Hematopoietic multipotent progenitor cell treated with erythropoietin and hydrocortisone succinate and interleukin-3 and kit ligand, for 17 days (in vitro differentiated cells): ENCODE data around the gene MSANTD2.
"Not testable (repeated sequence)": the region's sequence is repeated elsewhere in the genome, so short reads cannot be mapped to it uniquely, and the experiment has no call there.

Source experiments
- DNase-seq: peaks from one replicate; pipeline ENCODE4 v3.0.0-alpha.2; 2015; ENCODE audit warnings: low spot score

The MSANTD2 gene

DNA sequence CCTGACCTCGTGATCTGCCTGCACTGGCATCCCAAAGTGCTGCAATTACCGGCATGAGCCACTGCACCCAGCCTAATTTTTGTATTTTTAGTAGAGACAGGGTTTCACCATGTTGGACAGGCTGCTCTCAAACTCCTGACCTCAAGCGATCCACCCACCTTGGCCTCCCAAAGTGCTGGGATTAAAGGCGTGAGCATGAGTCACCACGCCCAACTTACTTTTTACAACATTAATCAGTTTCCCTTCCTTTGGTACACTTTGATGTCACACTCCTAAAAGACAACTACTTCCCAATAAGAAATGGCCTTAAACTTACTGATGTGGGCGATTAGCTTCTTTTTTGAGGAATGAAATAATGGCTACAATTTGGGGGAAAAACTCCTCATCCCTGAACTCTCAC, 29.2 kb downstream of the MSANTD2 start:
- DNase-seq: not testable (repeated sequence)

DNA sequence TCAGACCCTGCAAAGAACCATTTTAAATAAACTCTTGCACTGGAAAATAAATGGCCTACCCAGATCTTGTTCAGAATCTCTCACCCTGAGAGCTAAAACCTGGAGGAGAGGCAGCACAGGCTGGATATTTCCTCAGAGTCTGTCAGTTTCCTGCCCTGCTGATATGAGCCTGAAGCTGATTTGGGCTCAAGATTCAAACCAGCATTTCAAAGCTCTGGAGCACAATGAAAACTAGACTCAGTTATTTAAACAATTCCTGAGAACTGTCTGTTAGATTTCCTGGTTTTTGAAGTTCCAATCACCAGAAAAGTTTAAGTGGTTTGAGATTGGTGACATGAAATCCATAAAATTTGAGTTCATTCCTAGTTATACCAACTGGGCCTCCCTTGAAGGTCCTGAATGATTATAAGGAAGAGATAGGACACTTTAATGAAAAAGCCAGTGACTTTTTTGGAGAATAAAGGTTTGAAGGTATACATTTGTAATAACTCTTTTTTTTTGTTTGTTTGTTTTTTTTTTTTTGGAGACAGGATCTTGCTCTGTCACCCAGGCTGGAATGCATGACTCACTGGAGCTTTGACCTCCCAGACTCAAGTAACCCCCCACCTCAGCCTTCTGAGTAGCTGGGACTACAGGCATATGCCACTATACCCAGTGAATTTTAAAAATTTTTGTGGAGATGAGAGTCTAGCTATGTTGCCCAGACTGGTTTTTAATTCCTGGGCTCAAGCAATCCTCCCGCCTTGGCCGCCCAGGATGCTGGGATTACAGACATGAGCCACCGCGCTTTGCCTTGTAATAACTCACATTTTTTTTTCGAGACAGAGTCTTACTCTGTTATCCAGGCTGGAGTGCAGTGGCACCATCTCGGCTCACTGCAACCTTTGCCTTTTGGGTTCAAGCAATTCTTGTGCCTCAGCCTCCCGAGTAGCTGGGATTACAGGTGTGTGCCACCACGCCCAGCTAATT, 30.1 kb downstream of the MSANTD2 start:
- no peak for DNase-seq

DNA sequence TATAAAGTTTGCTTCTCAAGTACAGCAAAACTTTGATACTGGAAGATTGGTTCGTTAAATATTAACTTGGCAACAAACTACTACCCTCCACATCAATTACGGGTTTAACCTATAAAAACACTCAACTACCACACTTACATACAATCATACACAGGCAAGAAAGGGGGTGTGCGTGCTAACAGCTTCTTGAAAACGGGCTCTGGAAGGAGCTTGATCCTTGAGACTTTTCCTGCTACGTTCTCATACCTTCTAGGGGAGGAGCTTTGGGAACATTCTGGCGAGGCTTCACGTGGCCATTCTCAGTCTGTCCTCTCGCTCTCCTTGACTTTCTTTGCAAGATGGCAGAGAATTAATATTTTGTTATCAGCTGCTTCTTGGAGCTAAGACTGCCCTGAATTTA, 31.3 kb downstream of the MSANTD2 start:
- no peak for DNase-seq

DNA sequence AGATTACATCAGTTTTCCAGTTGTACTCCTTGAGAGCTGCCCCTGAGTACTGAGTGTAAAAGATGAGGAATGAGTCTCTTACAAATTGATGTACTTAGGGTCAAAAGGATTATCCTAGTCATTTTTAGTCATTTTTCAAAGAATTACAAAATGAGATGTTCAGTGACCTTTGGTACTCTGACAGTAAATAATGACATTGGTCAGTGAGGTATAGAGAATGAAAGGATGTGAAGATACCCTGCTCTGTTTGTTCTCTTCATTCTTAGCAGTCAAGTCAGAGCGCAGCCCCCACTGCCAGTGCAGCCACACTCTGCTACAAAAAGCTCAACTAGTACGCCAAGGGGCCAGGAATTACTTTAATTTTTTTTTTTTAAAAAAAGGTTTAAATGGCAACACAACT, 34.0 kb downstream of the MSANTD2 start:
- no peak for DNase-seq

DNA sequence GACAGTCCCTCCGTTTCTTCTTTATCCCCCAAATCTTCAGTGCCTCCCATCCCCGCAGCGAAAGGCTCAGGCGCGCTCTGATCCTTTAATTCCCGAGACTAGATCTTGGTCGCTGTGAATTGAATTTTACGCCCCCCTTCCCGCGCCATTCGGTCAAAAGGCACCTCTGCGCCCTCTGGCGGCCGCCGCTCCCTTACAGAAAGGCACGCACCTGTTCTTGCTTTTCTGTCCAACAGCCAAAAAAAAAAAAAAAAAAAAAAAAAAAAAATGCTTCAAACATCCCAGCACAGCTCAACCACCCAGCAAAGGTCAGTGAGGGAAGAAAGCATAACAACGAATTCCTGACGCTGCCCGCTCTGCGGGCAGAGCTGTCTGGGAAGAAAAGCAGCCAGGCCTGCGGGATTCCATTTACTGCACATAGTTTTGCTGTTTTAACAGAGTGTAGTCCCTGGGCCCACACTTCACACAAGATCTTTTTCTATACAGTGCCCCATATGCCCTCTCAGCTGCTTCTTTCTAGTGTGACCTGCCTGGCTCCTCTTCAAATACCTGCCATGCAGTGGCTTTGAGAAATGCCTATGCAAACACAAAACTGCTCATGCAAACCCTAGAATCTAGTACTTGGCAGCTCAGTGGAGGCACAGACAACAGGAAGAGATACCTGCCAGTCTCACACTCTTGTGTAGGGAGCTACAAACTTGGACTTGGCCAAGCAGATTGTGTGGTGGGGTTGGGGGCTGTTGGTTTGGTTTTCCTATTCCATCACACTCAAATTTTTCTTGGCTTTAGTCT, 36.9 kb downstream of the MSANTD2 start:
- peak; percentile 61 for DNase-seq

DNA sequence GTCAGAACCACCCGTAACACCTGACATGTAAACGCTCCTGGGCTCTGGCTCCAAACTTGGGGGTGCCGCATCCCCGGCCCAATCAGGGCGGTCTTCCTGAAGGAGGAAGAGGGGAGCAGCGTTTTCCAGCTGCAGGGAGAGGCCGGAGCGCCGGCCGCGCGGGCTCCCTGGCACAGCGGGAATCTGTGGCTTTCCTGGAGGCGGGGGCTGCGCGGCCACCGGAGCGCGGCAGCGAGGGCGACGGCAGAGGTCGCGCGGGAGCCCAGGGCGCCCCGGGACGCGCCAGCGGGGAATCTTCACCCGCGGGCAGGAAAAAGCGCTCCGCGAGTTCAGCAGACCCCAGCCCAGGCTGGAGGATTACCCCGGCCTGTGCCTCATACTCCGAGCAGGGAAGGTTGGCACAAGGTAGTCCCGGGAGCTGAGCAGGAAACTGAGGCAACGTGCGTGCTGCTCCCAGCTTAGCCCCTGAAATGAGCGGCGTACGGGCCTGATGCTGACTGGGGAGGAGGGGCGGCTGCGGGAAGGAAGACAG, 37.5 kb downstream of the MSANTD2 start:
- no peak for DNase-seq

DNA sequence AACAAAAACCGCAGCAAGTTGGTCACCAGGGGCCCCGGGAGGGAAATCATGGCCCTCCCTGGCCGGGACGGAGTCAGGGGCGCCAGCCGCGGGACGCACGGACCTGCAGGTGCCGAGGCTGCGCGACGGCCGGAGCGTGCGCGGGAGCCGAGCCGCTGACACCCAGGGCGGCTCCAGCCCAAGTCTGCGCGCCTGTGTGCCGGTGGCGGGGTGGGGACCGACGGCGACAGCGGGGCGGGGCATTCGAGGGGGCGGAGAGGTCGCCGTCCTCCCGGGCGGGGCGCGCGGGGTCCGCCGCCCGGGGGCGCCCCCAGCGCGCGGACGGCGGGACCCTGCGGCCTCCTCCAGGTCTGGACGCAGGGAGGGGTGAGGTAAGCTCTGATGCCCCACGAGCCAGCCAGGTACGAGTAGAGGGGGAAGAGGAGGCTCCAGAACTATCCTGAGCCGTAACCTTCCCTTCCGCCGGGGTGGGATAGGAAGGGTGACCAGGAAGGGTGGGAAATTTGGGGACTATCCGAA, 38.0 kb downstream of the MSANTD2 start, which contains the start of gene ESAM:
ESAM (minus strand) TSS at position 186 of the 519 bp plus-strand sequence; CDS start at position 50, 136 bp downstream.
- DNase-seq: no peak

DNA sequence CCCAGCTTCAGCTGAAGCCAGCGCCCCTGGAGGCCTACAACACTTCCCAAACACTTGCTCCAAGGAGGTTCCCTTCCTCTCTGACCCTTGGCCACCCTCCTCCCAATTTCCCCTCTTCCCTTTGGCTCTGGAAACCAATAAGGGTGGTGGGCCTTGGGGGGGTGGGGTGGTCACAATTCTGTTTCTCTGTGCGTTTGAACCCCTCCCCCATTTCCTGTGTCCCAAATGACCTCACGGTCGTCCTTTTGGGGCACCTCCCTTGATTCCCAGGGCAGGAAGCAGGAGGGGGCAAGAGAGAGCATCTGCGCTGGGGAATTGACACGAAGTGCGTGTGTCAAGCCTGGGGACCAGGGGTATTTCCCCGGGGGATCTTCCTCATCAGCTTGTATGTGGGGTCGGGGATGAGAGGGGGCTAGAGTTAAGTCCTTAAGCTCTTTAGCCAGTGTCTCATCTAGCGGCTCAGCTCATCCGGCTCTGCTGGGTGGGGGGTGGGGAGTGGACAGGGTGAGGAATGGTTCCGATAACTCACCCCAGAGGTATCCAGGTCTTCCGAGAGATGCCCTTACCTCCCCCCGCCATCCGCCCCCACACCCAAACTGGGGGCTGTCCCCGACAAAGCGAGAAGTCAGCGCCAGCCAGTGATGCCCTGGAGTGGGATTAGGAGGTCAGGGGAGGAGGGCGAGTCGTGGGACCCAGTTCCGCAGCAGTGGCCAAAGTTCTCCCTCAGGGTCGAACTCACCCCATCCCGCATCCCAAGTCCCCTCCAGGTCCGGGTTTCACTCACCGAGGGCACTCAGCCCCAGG, 38.7 kb downstream of the MSANTD2 start:
- DNase-seq: no peak

DNA sequence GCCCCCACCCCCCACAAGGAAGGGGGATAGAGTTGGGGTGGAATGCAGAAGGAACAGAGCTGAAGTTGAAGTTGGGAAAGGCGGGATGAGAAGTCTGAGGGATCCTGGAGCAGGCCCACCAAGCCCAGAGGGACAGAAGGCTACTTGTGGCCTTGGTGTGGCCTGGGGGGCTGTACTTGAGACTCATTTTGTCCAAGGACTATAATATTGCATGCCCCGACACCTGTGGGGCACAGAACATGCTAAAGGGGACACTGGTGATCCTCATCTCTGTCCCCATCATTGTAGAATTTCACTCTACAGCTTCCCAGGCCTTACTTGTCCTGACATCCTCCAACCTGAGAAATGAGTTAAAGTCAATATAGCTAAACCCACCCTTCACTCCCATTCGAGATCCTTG, 39.4 kb downstream of the MSANTD2 start:
- DNase-seq: no peak

DNA sequence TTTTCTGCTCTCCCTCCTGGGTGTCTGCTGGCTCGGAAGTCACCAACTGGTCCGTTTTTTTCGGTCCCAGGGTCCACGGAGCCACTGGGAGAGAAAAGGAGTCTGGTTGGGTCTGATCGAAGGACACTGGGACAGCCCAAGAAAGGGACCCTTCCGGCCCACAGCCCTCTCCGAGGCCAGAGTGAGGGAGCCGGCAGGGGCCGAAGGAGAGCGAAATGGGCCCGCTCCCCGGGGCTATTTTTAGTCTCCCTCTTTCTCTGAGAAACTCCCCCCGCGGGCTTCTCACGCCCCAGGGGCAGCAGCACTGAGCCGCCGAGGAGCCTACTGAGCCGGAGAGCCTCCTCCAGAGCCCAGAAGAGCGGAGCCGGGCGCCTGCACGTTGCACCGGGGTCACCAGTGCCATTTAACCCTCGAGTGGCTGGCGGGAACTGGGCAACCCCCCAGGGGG, 40.0 kb downstream of the MSANTD2 start:
- no peak for DNase-seq

DNA sequence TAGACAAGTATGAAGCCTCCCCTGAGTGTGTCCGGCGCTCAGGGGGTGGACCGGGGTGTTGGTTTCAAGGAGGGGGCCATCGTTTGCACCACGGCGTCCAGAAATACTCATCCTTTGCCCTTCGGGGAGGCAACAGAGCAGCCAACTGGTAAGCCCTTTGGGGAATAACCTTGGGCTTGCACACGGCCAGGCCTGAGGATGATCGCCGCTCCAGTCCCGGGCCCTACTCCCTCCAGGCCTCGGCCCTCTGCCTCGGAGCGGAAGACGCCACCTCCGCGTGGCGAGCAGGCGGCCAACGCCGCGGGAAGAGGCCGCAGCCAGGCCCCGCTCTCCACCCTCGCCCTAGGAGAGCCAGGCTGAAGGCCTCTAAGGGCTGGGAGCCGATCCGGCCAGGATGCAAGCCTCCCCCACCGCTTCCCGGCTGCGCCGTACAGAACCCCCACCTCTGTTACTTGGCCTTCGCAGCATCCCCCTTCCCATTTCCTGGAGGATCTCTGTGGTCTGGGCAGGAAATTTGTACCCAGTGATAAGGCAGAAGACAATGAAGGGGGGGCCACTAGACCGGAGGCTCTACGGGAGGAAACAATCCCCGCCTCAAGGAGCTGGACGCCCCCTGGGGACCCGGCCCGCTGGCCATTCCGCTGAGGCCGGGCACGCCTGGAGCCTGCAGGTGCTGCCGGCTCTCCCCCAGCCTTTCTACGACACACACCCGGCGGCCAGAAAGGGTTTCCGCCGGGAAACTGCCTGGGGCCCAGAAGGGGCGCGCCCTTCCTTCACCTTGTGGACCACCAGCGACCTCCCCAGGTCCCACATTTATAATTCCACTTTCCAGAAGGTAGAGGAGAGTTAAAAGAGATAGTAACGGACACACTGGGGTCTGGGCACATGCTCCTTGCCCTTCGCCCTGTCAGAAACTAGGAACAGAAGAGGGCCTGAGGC, 40.7 kb downstream of the MSANTD2 start:
- no peak for DNase-seq

DNA sequence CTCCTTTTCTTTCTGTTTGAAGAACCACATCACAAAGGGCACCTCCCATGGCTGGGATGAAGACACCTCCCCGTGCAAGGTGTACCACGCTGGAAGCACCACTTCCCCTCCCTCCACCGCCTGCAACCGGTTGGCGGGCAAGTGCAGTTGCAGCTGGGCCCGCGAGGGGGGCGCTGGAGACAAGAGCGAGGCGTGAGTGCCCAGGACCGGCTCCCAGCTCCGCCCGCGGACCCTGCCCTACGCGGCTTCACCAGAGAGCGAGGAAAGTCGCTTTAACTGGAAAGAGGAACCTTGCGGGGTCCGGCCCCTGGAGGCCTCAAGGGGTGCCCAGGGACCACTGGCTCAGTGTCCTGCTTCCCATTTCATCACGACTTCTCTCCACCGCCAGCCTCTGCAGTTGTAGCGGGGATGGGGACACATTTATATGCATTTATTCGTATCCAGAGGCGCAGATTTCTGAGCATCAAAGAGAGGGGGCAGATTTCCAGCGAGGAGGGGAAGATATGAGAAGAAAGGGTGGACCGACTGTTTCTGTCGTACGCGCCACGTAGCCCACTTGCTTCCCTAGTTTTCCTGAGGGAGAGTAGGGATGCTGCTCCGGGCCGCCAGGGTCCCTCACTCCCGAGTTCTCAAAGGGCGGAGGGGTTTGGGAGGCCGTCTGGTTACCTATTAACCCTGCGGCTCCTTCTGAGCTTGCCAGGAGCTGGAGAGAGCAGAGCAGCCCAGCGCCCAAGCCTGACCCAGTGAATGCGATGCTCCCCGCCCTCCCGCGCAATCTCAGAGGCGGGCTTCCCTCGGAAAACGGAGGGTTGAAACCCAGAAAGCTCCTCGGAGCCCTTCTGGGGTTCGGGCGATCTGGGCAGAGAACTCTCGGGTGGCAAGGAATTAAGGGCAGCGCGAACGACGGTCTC, 41.6 kb downstream of the MSANTD2 start:
- DNase-seq: no peak

DNA sequence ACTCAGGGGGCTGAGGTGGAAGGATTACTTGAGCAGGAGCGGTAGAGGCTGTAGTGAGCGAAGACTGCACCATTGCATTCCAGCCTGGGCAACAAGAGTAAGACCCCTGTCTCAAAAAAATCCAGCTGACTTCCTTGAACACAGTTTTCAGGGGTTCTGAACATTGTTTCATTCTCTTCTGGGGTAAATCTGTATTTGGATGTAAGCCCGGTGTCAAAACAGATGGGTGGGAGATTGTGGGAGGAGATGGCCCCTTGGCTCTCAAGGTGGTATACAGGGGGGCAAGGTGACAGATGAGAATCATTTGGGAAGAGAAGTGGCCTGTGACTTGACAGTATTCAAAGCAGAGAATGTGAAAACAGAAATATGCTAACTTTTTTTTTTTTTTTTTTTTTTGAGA, 42.9 kb downstream of the MSANTD2 start:
- DNase-seq: no peak

DNA sequence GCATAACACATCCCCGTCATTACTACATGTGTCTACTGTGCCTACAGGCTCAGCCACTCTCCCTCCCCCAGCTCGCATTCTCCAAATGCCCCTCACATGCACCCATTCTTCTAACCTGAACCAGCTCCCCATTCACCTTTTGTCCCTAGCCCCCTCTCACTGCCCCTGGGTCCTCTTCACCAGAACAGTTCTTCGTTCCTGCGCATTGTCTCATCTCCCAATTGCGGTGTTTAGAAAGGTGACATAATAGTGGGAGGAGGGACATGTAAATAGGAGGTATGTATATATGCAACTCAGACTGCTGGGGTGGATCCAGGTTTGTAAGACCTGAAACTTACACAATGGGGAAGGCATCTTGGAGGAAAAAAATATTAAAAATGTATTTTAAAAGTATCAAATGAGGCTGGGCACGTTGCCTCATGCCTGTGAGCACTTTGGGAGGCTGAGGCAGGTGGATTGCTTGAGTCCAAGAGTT, 43.4 kb downstream of the MSANTD2 start:
- no peak for DNase-seq

DNA sequence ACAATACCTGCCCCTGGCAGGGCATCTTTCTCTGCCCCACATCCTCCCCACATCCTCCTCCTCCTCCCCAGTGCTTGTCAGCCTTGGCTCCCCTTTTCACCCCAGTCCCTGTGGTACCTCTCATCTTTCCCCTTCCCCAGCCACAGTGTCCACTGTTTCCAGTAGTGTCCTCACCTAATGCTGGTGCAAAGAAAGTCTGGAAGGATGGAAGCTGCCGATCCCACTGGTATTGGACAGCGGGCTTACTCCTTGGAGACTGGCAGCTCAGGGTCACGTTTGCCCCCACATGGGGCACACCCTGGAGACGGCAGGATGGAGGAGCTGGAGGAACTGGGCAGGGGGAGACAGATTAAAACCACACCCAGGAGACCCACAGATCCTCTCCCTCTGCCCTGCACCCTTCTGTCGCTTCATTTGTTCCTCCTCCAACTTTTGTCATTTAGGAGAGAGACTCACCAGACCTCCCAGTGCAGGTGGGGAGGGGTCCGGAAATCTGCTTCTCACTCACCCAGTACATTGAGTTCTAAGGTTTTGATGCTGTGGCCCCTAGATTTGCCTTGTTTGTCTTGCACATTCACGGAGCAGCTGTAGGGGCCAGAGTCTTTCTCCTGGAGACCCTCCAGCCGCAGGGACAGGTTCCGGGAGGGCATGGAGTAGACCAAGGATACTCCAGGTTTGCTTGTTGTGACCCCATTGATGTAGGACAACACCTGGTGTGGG, 44.0 kb downstream of the MSANTD2 start:
- DNase-seq: no peak

DNA sequence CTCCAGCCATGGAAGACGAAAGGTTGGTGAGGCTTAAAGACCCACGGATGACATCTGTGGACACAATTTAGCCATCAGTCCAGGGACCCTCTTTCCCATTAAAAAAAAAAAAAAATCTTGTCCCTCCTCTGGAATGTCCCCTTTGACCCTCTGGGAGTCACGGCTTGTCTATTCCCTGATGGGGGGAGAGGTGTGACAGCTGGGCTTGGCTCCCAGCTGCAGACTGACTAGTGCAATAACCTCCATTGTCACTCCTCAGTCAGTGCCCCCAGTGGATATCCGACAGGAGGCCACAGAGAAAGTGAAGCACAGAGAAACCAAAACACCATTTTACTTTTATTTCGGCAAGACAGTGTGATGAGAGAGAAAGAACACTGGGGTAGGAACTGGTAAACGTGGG, 45.5 kb downstream of the MSANTD2 start:
- no peak for DNase-seq

DNA sequence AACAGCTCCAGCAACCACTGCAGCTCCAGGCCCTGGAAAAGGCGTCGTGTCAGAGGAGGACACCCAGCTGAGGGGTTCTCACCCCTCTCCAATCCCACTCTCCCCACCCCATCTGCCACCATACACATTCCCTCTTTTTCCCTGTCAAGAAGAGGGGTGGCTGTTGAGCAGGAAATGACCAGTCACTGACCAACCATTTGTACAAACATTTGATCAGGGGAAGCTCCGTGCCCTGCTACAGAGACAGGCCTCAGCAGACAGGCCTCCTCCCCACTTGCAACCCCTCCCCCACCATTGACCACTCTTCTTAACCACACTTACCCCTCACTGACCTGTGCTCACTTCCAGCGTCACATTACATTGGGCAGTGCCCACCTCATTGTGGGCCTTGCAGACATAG, 45.9 kb downstream of the MSANTD2 start:
- no peak for DNase-seq

DNA sequence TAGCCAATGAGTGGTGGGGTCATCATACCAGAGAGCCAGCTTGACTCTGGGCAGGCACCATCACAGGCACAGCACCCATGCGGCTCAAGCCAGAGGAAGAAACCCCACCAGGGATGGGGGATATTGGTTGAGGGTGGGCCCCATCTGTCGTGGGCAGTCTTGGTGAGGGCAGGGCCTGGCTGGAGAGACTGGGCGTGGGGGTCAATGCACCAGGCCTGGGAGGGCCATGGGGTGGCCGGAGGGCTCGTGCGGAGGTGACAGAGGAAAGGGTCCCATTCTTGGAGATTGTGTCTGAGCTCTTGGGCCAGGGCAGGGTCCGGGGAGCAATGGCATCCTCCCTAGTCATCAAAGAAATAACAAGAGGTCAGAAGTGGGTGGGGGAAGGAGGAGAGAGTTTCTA, 46.6 kb downstream of the MSANTD2 start:
- no peak for DNase-seq

DNA sequence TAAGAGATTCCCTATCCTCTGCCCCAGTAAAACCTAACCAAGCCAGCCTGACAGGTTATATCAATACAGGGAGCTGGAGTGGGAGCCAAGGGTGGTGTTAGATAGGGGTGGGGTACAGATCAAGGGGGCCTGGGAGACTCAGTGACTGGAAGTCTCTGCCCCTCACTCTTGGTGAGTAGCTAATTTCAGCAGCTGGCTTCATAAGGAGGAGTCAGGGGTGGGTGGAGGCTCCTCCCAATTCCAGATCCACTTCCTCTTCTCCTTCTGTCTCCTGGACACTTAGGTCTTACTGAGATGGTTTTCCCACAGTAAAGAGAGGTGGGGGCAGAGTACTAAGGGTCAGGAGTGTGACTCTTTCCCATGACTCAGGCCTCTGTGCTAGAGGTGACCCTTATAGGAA, 47.0 kb downstream of the MSANTD2 start:
- DNase-seq: no peak
